Measurements from ENCODE around the gene RABGGTA.
"Not testable (repeated sequence)": the region's sequence is repeated elsewhere in the genome, so short reads cannot be mapped to it uniquely, and the experiment has no call there.

Gene RABGGTA

GRCh38 chr14:24219080-24219479 lies 52.3 kb downstream of the RABGGTA start:
- ATAC-seq = no peak
- Mint-ChIP-seq H3K4me1 (peaks cover 21% of the 10 kb centered on the region), H3K27me3 (no peaks in the 10 kb centered on the region), H3K9me3 (no peaks in the 10 kb centered on the region), H3K36me3 (ENCODE audit: low read depth) (peaks cover 8% of the 10 kb centered on the region), H3K4me3 (no peak overlapping the region), H3K27ac (no peak overlapping the region)
- DNase-seq = no peak

DNA sequence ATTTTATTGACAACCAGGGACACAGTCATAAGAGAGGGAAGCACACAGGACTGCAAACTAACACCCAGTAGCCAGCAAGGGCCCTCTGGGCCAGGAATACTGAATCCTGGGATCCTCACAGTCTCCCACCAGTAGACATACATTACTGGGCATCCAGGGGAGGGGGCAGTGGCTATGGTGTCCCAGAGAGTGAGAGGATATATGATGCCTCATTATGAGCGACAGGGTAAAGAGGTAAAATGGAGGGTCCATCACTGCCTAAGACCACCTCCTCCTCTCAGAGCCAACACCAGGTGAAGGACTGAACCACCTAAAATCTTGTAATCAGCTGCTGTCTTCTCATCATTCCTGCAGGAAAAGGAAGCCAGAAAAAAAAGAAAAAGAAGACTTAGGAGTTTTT lies 54.5 kb downstream of the RABGGTA start:
- H3K27me3 Mint-ChIP-seq, H3K27ac Mint-ChIP-seq, ATAC-seq, DNase-seq, H3K9me3 Mint-ChIP-seq, H3K4me3 Mint-ChIP-seq: not testable (repeated sequence)
- Mint-ChIP-seq H3K4me1 (peaks cover 39% of the 10 kb centered on the region), H3K36me3 (ENCODE audit: low read depth) (peaks cover 18% of the 10 kb centered on the region)

- DNase-seq (no peak), ATAC-seq (no peak)
- Mint-ChIP-seq H3K4me3 (peak overlapping the region; percentile 99), H3K27me3 (peaks cover 2% of the 10 kb centered on the region), H3K27ac (peak overlapping the region; percentile 99), H3K36me3 (ENCODE audit: low read depth) (peaks cover 23% of the 10 kb centered on the region), H3K9me3 (no peaks in the 10 kb centered on the region), H3K4me1 (peaks cover 44% of the 10 kb centered on the region)
These were observed 55.1 kb downstream of the RABGGTA start for GRCh38 chr14:24216345-24216699.
